ENCODE data around the gene CFAP107. TPM values are rescaled to one million over a fixed set of nuclear protein-coding genes. Genes with fewer than 3 reads are reported as not detected.
"Not testable (repeated sequence)": the region's sequence is repeated elsewhere in the genome, so short reads cannot be mapped to it uniquely, and the experiment has no call there.

The CFAP107 gene, protein sequence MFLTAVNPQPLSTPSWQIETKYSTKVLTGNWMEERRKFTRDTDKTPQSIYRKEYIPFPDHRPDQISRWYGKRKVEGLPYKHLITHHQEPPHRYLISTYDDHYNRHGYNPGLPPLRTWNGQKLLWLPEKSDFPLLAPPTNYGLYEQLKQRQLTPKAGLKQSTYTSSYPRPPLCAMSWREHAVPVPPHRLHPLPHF
- 1 to 10 TPM in 1 of 4 donors, under 1 TPM in 3; 0.89 to 1.0 (median 0.95) TPM for polyA plus RNA-seq (ENCODE audit: insufficient read length in 4 of 4)

DNA sequence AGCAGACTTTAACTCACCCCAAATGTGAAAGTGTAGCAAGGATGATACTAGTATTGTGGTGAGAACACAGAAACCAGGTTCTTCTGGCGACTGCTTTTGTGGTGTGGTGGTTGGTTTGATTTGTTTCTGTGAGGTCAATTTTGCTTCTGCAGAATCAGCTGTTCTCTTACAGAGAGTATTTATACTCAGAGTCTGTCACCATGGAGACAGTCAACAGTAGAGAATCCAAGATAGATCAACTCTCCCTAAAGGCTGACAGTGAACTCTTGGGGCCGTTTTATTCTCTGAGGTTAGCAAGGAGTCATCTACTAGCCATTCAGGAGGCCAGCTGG, at the start of gene CFAP107:
Gene CFAP107 (plus strand): TSS at position 209 of the 332 bp plus-strand sequence. CDS start 231 bp downstream, outside the sequence.
- peak in 2 of 4 donors; percentile 11 to 16 for DNase-seq (ENCODE audit: low read depth in 4 of 4, low spot score in 3 of 4)

DNA sequence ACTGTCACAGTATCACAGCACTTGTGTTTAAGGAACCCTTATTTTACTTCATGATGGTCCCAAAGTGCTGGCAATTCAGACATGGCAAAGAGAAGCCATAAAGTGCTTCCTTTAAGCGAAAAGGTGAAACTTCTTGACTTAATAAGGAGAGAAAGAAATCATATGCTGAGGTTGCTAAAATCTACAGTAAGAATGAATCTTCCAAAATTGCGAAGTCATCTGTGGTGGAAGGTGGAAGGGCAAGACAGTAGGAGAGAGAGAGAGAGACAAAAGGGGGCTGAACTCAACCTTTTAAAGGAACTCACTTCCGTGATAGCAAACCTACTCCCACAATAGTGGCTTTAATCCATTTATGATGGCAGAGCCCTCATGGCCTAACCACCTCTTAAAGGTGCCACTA, 49.3 kb upstream of the CFAP107 start:
- no peak for DNase-seq (ENCODE audit: low read depth in 4 of 4, low spot score in 3 of 4)

DNA sequence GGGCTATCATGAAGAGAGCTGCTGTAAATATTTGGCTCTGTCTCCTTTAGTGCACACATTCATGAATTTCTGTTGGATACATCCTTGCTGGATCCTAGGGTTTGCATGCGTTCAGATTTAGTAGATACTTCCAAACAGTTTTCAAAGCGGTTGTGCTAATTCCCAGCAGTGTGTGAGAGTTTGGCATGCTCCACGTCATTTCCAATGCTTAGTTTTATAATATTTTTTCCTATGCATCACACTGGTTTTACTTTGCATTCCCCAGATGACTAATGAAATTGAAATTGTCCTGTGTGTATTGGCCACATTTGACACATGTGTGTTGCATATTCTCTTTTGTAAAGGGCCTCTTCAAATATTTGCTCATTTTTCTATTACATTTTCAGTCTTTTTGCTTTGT, 48.6 kb upstream of the CFAP107 start:
- no peak for DNase-seq (ENCODE audit: low read depth in 4 of 4, low spot score in 3 of 4)

DNA sequence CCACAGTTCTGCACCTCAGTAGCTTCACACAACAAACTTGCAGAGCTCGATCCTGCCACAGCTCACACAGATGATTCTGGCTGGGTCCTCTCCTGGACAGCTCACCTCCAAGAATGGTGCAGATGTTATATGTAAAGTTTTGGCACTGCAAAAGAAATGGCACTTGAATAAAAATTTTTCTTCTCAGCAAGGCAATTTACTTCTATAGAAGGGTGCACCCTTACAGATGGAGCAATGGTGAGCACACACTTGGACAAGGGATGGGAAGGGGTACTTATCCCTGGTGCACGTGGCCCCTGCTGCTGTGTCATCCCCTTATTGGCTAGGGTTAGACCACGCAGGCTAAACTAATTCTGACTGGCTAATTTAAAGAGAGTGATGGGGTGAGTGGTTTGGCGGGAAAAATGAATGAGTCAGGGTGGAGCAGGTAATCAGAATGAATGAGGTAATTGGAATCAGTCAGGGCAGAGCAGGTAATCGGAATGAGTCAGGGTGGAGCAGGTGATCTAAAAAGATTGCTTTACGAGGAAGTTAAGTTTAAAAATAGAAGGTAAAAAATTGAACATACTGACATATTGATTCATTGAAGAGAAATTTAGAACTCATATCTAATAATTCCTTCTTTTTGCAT, 42.1 kb upstream of the CFAP107 start:
- DNase-seq (ENCODE audit: low read depth in 4 of 4, low spot score in 3 of 4): no peak

DNA sequence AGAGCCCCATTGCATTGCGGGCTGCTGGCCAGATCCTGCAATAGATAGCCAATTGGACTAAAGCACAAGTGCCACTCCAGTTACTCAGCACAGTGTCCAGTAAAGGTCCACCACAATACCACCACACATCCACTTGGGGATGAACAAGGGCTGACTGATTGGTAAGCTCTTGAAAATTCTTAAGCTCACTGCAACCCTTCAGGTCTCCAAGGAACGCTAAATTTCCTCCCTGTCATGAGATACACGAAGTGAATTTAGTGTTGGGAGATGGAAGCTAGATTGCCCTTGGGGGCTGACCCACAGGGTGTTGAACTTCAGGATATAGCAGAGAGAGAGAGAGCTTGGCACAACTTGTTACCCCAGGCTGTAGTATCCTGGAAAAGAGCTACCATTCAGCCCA, 39.9 kb upstream of the CFAP107 start:
- no peak for DNase-seq (ENCODE audit: low read depth in 4 of 4, low spot score in 3 of 4)

DNA sequence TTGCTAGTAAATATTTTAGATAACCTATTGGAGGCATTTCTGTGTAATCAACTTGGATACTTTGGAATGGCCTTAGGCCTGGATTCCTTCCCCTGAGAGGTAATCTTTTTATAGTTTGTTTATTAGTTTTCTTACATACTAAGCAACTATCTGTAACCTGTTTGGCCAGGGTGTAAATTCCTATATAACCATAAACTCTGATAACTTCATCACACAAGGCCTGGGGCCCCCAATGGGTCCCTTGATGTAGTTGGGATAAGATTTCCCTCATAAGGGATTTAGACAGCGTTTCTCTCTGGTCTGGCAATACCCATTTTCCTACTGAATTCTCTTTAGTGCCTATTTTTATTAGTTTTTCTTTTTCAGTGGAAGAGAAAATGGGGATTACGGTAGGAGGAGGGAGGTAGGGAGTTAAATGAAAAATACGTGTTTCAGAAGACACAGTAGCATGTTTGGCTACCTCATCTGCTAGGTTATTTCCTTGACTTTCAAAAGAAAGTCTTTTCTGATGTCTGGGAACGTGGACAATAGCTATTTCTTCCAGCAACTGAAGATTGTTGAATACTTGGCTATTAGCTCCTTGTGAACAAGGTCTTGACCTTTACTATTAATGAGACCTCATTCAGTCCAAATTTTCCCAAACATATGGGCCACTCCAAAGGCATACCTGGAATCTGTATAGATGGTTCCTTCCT, 37.5 kb upstream of the CFAP107 start:
- DNase-seq (ENCODE audit: low read depth in 4 of 4, low spot score in 3 of 4): no peak

DNA sequence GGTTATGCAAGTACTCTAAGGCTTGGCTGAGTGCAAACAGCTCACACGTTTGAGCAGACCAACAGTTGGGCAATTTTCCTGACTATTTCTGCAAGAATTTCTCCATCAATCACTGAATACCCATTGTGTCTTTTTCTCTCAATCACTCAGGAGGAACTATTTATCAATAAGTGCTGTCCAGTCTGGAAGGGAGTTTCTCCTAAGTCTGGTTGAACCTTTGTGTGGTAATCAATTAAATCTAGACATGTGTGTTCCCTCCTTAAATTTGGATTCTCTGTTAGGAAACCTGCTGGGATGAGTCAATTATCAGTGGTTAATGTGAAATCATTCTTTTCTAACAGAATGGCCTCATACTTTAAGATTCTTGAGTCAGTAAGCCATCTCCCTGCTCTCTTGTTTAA, 36.9 kb upstream of the CFAP107 start:
- no peak for DNase-seq (ENCODE audit: low read depth in 4 of 4, low spot score in 3 of 4)

DNA sequence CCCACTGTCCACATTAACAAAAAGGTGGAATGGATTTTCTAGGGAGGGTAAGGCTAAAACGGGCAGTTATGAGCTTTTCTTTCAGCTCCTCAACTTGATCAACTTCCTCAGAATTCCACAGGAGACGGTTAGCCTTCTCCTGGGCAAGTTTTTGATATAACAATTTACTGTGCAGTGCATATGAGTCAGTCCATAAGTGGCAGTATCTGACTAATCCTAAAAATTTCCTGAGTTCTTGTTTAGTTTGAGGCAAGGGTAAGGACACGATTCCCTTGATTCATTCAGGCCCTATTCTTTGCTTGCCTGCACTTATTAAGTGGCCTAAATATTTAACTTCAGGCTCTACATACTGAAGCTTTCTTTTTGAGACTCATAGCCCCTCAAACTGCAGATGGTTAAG, 36.3 kb upstream of the CFAP107 start:
- DNase-seq (ENCODE audit: low read depth in 4 of 4, low spot score in 3 of 4): no peak

DNA sequence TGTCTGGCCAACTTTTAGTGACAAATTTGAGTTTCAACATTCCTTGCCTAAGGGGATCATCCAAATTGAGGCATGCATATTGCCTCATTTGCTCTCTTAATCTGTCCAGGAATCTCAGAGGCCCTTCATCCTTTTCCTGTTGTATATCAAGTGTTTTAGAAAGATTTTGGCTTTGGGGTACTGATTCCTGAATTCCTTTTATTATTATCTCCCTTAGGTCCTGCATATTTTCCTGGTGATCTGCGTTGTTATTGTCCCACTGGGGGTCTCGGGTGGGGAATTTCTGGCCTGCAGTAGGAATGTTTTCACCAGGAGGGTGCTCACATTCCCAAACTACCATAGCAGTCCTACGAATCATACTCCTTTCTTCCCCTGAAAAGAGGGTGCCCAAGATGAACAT, 34.5 kb upstream of the CFAP107 start:
- DNase-seq (ENCODE audit: low read depth in 4 of 4, low spot score in 3 of 4): no peak

DNA sequence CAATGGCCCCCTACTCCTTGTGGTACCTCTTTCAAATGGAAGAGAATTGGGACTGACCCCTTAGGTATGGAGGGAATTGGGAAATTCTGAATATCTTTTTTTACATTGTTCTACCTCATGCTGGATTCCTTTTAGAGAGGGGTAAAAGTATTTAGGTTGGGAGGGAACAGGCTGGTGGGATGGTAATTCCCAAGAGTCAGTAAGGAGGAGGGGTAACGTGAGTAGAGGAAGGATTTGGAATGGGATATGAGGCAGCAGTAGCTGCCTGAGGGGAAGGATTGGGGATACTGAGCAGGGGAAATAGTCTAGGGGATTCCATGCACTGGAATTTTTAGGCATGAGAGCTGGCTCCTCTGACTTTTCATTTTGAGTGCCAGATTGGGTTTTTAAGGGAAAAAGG, 33.9 kb upstream of the CFAP107 start:
- DNase-seq (ENCODE audit: low read depth in 4 of 4, low spot score in 3 of 4): no peak

DNA sequence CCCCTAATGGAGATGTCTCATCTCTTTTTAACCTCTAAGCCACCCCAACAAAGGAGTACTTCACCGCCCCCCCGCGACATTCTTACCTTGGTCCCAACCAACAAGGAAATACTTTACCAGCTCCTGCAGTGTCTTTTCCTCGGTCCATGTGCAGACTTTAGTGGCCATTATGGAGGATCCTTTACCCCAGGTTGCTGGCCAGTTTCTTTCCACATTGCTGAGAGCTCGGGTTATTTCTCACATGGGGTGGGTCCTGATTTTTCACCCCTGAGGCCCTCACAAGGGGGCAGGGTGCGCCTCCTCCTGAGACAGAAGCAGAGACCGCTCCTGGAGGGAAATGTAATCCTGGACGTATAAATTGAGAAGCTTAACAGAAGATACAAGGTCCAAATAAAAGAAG, 33.1 kb upstream of the CFAP107 start:
- DNase-seq (ENCODE audit: low read depth in 4 of 4, low spot score in 3 of 4): no peak

DNA sequence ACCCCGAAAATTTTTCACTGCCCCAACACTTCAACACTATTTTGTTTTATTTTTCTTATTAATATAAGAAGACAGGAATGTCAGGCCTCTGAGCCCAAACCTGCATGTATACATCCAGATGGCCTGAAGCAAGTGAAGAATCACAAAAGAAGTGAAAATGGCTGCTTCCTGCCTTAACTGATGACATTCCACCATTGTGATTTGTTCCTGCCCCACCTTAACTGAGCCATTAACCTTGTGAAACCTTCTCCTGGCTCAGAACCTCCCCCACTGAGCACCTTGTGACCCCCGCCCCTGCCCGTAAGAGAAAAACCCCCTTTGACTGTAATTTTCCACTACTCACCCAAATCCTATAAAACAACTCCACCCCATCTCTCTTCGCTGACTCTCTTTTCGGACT, 32.3 kb upstream of the CFAP107 start:
- not testable (repeated sequence) for DNase-seq (ENCODE audit: low read depth in 4 of 4, low spot score in 3 of 4)

DNA sequence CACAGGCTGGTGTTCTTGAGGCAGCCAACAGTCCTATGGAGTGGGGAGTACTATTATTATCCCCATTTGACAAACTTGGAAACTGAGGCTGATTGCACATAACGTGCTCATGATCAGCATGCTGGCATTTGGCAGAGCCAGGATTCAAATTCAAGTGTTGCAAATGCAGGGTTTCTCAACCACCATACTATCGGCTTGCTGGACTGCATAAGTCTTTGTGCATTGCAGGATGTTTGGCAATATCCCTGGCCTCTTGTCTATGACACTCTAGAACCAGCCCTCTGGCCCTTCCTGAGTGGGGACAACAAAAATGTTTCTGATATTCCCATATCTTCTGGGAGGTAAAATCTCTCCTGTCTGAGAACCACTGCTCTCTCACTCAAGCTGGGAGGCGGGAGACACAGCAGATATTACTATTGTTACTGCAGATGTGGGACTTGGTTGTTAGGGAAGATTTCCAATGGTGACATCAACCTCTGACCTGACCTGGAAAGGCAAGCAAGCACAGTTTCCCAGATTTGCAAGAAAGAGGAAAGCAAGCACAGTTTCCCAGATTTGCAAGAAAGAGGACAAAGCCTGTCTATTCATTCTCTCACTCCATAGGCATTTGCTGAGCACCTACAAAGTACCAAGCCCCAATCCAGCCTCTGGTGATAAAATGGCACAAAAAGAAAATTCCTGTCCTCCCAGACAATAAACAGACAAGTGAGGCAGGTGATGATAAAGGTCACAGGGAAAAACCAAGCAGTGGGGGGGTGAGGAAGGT, 31.1 kb upstream of the CFAP107 start:
- no peak for DNase-seq (ENCODE audit: low read depth in 4 of 4, low spot score in 3 of 4)

DNA sequence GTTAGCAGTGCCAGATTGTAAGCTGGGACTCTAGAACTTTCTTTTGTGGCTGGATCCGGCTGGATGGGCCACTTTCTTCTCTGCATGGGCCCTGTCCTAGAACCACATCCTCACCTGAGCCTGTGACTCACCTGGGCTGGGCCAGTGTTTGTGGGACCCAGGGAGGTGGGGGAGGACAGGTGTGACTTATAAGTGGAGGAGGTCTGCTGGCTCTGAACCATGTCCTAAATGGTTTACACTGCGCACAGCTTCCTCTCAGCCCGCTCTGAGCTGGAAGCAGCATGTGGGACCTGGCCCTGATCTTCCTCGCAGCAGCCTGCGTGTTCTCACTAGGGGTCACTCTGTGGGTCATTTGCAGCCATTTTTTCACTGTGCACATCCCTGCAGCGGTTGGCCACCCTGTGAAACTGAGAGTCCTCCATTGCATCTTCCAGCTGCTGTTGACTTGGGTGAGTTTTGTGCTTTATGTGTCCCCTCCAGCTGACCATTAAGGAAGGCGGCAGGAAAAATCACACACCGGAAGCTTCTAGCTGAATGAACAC, 30.0 kb upstream of the CFAP107 start, which contains the start of gene AADACL3:
Gene AADACL3 (plus strand): TSS at position 215 of the 542 bp plus-strand sequence. CDS start 67 bp downstream, at position 282.
- no peak for DNase-seq (ENCODE audit: low read depth in 4 of 4, low spot score in 3 of 4)

DNA sequence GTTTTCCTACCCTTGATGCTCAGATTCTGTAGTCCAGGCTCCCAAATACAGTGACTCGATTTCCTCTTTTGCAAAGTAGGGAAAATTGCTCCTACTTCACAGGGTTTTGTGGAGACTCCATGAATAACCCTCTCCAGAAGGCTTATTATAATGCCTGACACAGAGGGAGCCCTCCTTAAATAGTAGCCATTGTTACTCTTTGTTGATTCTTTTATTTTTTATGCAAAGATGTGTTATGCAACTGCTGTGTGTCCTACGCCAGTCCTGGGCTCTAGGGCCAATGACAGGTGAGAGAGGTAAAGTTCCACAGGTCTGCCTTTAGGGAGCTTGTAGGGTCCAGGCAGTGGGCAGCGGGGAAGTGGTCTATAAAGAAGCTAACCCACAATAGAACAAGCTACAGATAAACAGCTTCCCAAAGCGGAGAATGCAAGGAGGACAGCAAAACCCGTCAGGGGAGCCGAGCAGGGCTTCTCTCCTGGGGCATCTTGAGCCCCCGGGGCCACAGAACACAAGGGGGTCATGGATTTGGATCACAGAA, 28.6 kb upstream of the CFAP107 start:
- no peak for DNase-seq (ENCODE audit: low read depth in 4 of 4, low spot score in 3 of 4)

DNA sequence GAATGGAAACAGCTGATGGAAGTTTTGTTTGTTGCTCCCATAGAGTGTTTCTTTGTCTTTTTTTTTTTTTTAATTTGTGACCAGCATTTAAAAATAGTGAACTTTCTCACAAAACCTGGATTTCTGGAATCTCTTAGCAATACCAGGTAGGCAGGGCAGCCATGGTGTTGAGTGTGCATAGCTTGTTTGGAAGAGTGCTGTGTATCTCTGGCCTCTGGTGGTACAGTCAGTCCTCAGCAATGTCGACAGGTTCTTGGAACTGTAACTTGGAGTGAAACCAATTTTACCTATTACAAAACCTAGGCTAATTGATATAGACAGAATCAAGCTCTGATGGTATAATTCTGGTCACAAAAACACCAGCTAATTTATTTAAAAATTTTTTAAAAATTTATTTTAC, 23.4 kb upstream of the CFAP107 start:
- DNase-seq (ENCODE audit: low read depth in 4 of 4, low spot score in 3 of 4): no peak

DNA sequence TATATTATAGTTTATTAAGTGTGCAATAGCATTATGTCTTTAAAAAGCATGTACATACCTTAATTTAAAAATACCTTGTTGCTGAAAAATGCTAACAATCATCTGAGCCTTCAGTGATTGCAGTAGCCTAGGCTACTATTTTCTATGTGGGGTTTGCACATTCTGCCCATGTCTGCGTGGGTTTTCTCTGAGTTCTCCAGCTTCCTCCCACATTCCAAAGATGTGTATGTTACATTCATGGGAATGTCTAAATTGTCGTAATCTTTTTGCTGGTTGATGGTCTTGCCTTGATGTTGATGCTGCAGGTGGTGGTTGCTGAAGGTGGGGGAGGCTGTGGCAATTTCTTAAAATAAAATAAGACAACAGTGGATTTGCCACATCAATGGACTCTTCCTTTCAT, 17.6 kb upstream of the CFAP107 start:
- DNase-seq (ENCODE audit: low read depth in 4 of 4, low spot score in 3 of 4): no peak

DNA sequence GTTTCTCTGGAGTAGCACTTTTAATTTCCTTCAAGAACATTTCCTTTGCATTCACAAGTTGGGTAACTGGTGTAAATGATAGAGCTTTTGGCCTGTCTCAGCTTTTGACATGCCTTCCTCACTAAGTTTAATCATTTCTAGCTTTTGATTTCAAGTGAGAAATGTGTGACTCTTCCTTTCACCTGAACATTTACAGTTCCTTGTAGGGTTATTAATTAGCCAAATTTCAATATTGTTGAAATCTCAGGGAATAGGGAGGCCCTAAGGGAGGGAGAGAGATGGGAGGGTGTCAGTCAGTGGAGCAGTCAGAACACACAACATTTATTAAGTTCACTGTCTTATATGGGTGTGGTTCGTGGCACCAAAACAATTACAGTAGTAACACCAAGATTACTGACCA, 15.8 kb upstream of the CFAP107 start:
- no peak for DNase-seq (ENCODE audit: low read depth in 4 of 4, low spot score in 3 of 4)

DNA sequence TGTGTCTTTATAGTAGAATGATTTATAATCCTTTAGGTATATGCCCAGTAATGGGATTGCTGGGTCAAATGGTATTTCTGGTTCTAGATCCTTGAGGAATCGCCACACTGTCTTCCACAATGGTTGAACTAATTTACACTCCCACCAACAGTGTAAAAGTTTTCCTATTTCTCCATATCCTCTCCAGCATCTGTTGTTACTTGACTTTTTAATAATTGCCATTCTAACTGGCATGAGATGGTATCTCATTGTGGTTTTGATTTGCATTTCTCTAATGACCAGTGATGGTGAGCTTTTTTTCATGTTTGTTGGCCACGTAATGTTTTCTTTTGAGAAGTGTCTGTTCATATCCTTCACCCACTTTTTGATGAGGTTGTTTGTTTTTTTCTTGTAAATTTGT, 14.9 kb upstream of the CFAP107 start:
- not testable (repeated sequence) for DNase-seq (ENCODE audit: low read depth in 4 of 4, low spot score in 3 of 4)

DNA sequence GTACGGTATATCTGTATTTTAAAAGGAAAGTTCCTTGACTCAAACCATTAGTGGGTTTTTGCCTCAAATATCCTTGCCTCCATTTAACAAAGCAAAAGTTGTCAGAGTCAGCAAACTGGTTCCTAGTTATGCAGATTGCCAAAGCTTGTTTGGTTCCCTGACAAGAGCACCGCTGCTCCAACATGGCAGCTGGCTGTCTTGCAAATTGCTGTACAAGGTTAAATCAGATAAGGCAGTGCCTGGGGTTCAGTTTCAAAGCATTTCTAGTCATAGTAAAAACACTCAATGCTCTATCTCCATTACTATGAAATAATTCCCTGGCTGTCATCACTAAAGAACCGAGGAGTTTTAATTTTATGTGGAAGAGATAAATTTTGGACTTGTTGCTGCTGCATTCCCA, 11.3 kb upstream of the CFAP107 start:
- no peak for DNase-seq (ENCODE audit: low read depth in 4 of 4, low spot score in 3 of 4)

DNA sequence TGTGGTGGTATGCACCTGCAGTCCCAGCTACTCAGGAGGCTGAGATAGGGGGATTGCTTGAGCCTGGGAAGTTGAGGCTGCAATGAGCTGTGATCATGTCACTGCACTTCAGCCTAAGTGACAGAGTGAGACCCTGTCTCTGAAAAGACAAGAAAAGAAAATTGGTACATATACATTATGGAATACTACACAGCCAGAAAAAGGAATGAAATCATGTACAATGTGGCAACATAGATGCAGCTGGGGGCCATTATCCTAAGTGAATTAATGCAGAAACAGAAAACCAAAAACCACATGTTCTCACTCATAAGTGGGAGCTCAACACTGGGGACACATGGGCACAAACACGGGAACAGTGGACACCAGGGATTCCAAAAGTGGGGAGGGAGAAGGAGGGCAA, 7.1 kb upstream of the CFAP107 start:
- DNase-seq (ENCODE audit: low read depth in 4 of 4, low spot score in 3 of 4): no peak

Measured in right renal pelvis (tissue), 4 donors.